ENCODE measurements around the gene NME3.
"Not testable (repeated sequence)": the region's sequence is repeated elsewhere in the genome, so short reads cannot be mapped to it uniquely, and the experiment has no call there.

NME3 gene

DNA sequence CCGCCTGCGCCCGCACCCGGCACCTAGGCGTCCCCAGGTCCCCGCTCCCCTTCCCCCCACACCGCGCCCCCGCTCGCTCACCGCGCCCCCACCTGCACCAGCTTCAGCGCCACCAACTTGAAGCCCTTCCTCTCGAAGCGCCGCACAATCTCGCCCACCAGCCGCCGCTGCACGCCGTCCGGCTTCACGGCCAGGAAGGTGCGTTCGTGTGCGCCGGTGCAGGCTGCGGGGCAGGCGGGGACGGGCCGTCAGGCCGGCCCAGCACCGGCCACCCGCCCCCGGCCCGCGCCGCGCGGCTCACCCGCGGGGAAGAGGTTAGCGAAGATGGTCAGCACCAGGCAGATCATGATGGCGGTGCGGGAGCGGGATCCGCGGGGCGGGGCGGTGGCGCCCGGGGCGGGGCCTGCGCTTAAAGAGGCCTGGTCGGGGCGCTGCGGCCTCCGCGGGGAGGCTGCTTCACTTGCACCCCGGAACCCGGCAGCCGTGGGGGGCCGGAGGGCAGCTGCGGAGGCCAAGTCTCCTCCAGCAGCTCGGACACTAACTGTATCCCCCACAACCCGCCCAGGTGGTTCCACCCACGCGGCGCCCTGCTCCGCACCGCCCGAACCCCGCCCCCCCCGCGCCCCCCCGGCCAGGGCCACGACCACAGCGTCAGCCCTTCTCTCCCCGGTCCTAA lies at the start of gene NME3:
NME3 (minus strand) TSS at position 356 of the 676 bp plus-strand sequence; CDS start at position 347, 9 bp downstream.
- DNase-seq (ENCODE audit: low read depth): peak; percentile 67

DNA sequence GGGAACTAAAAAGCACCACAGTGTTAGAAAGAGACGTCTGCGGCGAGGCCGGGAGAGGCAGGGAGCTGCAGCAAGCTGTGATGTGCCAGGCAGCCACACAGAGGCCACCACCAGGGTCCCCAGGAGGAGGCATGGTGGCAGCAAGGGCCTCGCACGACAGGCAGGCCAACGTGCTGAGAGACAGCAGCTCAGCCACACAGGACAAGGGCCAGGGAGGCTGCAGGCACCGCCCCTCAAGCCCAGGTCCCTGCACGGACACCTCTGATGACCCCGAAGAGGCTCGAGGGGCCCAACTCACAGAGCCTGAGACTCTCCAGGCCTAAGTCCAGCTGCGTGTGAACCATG lies 49.6 kb upstream of the NME3 start:
- DNase-seq (ENCODE audit: low read depth): no peak

DNA sequence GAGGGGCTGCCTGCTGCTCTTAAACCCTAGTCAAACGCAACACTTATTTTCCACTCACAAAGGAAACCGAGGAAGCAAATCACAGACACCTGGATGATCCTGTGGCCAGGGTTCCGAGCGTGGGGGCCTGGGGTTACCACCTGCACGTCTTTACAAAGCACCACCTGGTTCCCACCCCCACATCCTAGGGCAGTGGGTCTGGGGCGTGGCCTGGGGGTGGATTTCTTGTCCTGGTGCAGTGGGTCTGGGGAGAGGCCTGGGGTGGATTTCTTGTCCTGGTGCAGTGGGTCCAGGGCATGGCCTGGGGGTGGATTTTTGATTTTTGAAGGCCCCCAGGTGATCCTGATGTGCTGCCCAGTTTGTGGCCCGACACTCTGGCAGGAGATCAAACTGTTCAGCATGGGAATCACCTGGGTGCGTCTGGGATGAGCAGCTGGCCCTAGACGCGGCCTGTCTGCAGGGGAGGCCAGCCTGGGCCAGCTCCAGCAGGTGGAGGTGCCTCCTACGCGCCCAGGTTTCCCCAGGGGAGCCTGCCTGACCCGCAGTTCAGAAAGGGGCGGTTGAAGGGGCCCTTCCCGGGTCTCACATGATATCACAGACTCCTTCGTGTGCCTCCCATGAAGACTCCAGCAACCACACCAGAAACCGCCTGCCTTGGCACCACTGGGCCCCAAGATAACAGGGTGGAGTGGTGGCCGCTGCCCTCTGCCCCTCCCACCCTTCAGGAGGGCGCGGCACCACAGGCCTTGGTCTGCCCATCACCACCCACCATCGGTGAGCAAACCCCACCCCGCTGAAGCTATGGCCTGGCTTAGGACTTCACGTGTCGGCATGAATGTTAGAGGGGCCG lies 49.0 kb upstream of the NME3 start:
- DNase-seq (ENCODE audit: low read depth): no peak

DNA sequence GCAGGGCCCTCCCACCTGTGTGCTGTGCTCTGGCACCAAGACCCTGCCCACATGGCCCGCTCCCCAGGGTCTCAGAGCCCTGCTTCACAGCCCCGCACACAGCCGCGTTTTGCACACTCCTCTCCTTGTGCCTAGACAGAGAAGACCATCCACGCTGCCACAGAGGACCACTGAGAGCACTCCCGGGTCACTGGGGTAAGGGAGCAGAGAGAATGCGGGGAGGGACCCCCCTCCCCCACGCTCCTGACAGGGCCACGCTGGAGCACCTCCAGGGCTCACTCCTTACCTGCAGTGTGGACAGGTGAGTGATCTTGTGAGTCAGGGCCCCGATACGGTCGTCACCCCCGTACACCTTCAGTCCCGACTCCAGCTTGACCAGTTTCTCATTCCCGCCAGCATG lies 48.3 kb upstream of the NME3 start:
- DNase-seq (ENCODE audit: low read depth): no peak

DNA sequence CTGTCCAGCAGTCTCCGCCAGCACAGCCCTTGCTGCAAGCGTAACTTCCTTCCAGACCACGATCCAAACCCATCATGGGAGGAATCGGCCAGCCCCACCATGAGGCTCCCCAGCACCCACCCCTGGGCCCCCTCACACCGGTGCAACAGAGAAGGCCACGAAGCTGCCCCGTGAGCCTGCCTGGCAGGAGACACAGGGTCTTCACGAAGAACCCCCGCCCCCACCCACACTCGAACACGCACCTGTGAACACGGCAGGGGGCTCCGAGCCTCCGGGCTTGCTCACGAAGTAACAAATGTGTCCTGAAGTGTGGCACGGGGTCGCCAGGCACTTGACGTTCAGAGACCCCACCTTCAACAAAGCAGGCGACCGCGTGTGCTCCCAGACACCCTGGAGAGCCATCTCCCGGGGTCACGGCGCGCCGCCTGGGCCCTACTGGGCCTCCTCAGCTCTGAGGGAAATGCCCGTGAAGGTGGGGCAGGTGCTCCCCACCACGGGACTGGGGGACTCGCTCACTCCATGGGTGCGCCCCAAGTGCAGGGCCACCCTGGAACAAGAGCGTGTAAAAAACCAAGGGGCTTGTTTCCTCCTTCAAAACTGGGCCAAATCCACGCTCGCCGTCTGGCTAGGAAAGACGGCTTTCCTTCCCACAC lies 47.7 kb upstream of the NME3 start:
- no peak for DNase-seq (ENCODE audit: low read depth)

DNA sequence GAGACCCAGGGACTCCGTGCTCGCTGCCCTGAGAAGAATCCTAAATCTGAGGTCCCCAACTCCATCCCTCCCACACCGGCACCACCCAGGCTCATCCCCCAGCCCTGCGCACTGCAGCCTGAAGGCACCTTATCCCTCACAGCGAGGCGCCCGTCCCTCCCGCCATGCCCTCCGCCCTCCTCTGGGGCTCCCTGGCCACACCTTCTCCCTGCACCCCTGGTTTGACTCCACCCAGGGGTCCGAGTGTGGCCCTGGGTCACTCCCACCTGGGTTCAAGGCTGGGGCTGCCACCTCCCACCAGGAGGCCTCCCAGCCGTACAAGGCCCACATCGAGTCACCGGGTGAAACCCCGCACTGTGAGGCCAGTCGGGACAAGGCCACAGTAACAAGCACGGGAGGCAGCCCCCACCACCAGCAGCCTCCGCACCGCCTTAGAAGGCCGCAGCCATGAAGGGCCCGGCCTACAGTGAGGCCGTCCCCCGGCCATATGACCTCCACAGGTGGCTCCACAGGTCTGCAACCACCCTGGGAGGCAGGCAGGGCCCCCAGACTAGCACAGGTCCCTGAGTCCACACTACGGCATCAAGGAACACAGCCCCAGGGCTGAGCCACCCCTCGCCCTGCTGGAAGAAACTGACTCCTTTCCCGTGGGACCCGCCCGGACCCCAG lies 47.0 kb upstream of the NME3 start:
- no peak for DNase-seq (ENCODE audit: low read depth)

DNA sequence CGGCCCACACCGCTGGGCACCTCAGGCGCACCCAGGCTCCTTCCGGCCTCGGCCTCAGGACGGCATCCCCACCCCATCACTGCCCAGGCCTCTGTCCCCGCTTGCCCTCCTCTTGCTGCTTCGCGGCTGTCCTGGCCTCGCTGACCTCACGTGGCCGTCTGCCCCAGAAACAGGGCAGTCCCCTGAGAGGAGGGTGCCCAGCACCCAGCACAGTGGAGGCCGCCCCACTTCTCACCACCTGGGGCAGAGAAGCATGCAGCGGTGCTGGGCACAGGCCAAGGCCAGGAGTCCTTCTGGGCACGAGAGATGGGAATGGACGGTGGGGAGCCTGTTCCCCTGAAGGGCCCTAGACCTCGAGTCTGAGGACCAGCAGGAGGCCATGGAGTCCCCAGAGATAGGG lies 46.4 kb upstream of the NME3 start:
- no peak for DNase-seq (ENCODE audit: low read depth)

DNA sequence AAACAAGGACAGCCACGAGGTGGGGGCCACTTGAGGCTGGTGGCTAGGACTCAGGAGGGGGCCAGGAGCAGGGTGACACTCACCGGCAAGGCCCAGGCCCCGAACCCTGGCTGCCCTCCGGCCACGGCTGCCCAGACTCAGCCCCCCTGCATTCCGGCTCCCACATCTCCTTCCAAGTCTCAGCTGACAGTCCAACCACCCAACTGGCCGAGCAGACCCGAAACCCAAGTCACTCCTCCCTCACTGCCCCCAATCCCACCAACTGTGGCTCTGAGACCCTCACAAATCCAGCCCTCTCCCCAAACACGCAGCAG lies 45.9 kb upstream of the NME3 start:
- no peak for DNase-seq (ENCODE audit: low read depth)

DNA sequence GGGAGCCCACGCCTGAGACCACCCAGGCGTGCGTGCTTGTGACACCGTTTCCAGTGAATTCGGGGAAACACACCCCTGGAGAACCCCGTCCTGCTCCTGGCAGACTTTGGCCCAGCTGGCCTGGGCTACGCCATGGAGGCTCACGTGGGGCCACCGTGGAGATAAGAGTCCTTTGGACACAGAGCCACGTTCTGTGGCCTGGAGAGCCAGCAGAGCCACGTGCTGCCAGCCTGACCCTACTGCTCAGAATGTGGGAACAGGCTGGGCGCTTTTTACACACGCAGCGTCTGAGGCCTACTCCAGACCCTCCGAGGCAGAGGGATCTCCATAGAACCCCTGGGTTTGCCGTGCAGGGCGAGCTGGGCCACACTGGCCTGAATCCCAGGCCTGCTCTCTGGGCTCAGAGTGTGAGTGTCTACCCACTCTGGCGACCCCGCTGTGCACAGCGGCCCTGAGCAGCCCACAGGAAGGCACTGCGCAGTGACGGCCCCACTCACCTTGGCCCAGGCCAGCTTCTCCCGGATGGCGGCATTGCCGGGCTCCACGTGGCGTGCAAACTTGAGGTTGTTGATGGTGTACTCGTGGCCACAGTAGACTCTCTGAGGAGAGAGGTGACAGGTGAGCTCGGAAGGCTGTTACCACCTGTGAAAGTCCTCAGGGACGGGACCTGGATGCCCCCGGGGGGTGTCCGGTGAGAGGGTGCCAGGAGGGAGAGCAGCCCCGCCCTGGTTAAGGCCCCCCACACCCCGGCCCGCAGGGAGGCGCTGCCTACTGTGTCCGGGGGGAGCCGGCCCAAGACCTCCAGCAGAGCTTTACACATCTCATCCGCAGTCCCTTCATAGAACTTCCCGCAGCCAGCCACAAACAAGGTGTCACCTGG lies 45.3 kb upstream of the NME3 start:
- DNase-seq (ENCODE audit: low read depth): no peak

DNA sequence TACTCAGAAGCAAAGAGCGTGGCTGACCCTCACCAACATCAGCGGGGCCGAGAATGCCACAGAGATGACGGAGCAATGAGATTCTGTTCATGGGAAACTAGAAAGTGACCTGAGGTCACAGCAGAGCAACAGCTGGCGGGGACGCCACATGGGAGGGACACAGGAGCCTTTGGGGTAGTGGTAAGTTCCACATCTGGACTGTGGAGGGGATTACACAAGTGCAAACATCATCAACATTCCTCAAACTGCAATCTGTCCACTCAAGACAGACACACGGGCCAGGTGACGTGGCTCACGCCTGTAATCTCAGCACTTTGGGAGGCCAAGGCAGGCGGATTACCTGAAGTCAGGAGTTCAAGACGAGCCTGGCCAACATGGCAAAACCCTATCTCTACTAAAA lies 44.1 kb upstream of the NME3 start:
- DNase-seq (ENCODE audit: low read depth): no peak

DNA sequence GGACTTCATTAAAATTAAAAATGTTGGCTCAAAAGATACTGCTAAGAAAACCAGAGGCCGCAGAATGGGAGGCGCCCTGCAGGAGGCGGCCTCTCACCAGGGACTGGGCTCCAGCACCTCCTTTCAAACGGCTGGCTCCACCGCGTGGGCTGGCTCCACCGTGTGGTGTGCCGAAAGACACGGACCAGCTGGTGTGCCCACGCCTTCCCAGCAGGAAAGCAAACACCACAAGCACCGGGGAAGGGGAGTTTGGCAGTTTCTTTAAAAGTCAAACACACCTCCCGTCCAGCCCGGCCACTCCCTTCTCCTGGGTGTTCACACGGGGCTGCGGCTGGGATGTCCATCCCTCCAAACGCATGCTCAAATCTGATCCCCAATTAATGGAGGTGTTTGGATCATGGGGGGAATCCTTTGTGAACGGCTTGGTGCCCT lies 41.4 kb upstream of the NME3 start:
- no peak for DNase-seq (ENCODE audit: low read depth)

DNA sequence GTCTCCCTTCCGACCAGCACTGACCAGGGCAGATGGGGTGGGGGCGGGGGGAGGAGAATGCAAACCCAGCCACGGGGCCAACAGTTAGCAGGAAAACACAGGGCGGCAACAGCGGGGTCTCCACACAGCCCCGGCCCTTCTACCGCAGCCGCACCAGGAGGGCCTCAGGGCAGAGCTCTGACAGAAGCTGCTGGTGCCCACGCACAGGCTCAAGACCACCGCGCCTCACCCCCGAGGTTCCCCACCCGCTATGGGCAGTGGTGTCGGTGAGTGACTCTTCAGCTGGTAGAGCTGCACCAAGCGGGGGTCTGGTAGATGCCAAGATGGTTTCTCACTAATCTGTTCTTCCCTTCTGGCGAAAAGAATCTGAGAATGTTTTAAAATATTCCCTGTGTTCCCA lies 39.2 kb upstream of the NME3 start:
- DNase-seq (ENCODE audit: low read depth): no peak

DNA sequence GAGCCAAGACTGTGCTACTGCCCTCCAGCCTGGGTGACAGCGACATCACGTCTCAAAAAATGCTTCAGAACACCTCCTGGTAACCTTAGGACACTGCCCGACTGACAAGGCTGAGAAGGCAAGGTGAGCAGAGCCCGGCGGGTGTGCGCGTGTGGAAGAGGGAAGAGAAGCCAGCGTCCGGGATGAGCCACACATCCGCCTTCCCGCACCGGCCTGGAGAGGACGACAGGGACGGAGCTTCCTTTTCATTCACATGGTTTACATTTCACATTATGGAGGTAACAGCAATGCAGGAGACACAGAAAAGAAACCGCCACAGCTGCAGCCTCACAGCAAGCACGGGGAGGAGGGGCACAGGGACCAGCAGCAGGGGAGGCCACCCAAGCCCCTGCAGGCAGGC lies 38.8 kb upstream of the NME3 start:
- no peak for DNase-seq (ENCODE audit: low read depth)

DNA sequence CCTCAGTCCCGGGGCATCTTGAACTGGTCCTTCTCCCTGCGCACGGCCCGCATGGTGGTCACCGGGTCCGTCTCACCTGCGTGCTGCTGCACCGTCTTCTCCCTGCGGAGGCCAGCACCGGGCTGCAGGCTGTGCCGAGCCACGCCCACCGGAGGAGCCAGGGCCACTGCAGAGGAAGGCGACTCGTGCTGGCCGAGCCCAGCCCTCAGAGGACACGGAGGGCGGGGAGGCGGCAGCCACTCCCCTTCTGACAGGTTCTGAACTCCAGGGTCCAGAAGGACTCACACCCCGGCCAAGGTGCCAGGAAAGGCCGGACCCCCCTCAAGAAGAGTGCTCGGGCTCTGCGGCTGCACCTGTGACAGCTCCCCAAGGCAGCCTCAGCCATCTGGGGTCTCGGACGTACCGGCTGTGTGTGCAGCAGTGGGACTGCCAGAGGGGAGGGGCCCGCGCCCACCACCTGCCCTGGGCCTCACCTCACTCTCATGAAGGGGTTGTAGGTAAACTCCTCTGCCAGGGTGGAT lies 38.0 kb upstream of the NME3 start:
- no peak for DNase-seq (ENCODE audit: low read depth)

DNA sequence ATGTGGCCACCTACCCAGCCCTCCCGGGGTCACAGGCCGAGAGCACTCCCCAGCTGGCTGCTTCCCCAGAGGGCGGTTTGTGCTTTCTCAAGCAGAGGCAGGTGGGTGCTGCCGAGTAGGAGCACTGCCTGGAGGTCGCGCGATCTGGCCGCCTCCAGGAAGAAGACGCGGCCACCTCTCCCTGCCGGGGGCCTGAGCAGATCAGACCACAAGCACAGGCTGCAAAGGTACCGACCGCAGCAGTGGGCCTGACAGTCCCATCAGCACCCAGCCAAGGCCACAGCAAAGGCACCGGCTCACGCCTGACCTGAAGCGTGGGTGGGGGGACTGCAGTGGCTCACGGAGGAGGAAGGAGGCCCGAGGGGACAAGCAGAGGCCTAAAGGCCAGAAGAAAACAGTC lies 37.3 kb upstream of the NME3 start:
- no peak for DNase-seq (ENCODE audit: low read depth)

DNA sequence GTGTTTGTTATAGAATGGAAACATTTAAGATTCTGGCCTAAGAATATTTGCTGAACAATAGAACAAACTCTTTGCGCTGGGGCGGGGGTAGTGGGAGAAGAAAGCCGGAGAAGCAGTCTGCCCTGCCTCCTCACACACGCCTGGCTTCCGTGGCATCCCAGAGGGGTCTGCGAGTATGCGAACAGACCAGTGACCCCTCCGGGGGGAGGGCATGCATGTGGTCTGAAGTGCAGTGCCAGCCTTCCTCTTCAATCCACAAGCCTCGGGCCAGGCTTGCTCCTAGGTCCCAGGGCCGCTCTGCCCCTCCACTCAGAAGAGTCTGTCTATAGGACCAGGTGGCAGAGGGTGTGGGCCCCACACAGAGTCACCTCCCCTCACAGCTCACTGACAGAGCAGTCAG lies 36.3 kb upstream of the NME3 start:
- DNase-seq (ENCODE audit: low read depth): no peak

DNA sequence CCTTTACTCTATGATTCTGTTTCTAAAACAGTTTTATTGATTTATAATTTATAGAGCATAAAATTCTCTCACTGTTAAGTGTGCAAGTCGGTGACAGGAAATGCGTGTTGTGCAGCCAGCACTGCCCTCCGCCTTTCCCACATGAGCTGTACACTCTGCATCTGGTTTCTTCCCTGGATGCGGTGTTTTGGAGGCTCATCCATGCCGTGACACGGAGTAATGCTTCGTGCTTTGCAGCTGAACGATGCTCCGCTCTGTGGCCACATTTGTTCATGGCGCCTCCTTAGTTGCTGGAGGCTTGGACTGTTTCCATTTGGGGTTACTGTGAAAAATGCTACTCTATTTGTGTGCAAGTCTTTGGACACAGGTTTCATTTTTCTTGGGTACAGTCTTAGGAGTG lies 29.4 kb upstream of the NME3 start:
- DNase-seq (ENCODE audit: low read depth): no peak

DNA sequence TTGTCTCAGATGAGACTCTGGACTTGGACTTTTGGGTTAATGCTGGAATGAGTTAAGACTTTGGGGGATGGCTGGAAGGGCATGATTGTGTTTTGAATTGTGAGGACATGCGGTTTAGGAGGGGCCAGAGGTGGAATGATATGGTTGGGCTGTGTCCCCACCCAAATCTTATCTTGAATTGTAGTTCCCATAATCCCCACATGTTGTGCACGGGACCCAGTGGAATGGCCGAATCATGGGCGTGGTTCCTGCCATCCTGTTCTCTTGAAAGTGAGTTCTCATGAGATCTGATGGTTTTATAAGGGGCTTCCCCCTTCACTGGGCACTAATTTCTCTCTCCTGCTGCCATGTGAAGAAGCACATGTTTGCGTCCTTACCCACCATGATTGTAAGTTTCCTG lies 27.9 kb upstream of the NME3 start:
- DNase-seq (ENCODE audit: low read depth): not testable (repeated sequence)

DNA sequence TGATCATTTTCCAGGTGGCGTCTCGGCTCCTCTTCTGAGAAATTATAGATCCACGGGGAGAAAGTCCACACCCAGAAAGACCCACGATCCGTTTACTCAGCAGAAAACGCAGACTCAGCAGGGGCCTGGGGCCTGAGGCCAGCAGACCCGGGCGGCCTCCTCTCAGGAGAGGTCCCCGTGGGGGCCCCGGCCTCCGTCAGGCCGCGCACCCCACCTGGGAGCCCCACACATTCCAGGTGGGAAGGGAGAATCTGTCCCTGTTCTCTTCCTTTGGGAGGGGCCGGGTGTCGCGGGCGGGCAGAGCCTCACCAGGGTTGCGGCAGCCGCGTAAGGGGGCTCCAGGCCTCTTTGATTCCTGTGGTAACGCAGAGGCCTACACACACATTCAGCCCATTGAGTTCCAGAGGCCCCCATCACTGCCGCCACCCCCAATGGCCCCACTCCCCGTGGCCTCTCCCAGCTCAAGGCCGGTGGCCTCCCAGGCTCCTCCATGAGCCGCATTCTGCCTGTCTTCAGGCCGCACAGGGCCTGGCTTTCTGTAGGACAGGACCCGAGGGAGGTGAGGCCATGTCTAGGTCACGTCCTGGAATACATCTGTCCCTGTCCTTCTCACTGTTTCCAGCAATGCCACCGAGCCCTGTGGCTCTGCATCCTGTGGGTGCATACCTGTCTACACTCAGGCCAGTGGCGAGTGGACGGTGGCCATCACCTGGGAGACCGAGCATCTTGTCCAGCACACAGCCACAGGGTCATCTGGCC lies 23.7 kb upstream of the NME3 start:
- no peak for DNase-seq (ENCODE audit: low read depth)

DNA sequence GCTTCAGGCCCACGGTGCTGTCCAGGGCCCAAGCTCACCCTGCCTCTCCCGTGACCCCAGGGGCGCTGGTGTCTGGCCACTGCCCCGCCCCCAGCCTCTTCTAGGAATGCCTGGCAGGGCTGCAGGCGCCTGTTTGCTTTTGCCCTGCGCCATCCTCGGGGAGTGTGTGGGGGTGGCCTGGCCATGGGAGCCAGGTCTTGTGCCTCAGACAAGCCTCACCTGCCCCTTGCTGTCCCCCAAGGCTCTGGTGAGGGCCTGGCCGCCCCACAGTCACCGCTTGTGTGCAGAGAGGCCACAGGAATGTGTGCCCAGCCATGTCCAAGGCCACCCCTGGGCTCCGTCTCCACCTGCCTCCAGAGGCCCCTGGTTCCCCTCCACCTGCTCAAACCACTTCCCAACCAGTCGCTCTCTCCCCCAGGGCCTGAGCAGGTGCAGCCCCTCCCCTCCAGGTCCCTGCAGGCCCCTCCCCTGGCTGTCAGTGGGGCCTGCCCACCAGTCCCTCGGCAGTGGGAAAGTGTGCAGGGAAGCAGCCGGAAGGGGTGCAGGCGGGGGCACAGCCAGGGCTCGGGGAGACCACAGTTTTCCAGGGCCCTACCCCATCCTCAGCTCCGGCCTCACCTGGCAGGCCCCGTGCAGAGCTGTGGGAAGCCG lies 23.0 kb upstream of the NME3 start:
- DNase-seq (ENCODE audit: low read depth): no peak

All from fibroblast of gingiva (primary cell).